SHP77 treated with DMSO at 0.1 percent for 48 hours (cell line): ENCODE data around the gene SMC1A.
"Not testable (repeated sequence)": the region's sequence is repeated elsewhere in the genome, so short reads cannot be mapped to it uniquely, and the experiment has no call there.

Source experiments
- DNase-seq: peaks from one replicate; lab custom pipeline; 2025; lab: John Stamatoyannopoulos, UW

The SMC1A gene

GRCh38 chrX:53422086-53422860, at the start of gene SMC1A:
Gene SMC1A, minus strand, starts transcription at chrX:53422654. Its CDS starts 54 bp downstream, at chrX:53422600.
- peak; percentile 98 for DNase-seq

DNA sequence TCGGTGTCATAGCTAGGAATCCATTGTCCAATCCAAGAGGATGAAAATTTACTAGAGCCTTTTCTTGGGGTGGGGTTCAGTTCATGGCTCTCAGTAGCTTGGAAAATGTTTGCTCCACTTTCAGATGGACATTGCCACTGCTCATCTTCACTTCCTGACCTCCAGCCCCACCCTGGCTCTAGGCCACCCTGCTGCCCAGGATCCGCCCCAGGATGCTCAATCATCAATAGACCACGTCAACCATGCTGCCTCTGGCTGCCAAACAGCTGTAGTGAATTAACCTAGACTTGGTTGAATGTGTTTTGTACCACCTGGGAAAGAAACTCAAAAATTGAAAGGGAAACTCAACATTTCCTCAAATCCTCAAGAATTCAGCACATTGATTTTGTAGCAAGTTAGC, 48.9 kb upstream of the SMC1A start:
- no peak for DNase-seq

- not testable (repeated sequence) for DNase-seq
These were observed 46.2 kb upstream of the SMC1A start for GRCh38 chrX:53468659-53469058.

DNA sequence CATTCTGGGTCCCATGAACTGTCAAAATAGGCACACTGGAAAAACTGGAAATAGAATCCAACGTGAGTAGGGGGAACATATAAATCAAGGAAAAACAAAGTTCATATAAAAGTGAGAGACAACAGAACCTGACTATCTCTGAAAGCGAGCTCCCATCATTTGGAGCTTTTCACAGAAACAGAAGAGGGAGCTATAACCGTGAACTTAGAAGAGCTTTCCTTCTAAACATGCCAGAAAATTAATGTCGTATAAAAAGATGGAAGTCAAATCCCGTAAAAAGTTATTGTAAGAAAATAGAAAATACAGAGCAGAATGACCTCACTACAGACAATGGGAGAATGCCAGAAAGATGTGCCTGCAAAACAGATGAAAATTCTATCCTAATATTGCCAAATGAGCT, 35.6 kb upstream of the SMC1A start:
- no peak for DNase-seq

- no peak for DNase-seq
These were observed 33.8 kb upstream of the SMC1A start for GRCh38 chrX:53456254-53456653.

- DNase-seq: no peak
These were observed 30.4 kb upstream of the SMC1A start for GRCh38 chrX:53452812-53453211.

GRCh38 chrX:53449632-53450031, 27.2 kb upstream of the SMC1A start:
- DNase-seq: no peak

DNA sequence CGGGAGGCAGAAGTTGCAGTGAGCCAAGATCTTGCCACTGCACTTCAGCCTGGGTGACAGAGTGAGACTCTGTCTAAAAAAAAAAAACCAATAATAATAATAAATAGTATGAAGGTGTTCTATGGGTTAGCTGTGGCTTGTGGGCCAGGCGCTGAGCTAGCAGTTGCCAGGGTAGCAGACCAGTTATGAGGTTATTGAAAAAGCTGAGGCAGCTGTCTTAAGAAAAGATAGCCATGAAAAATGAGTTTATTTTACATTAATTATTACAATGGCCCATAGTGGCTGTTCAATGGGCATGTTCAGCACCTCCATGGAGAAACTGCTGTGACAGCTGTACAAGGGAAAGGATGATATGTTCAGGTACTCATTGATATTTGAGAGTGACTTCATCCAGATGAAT, 25.0 kb upstream of the SMC1A start:
- no peak for DNase-seq

DNA sequence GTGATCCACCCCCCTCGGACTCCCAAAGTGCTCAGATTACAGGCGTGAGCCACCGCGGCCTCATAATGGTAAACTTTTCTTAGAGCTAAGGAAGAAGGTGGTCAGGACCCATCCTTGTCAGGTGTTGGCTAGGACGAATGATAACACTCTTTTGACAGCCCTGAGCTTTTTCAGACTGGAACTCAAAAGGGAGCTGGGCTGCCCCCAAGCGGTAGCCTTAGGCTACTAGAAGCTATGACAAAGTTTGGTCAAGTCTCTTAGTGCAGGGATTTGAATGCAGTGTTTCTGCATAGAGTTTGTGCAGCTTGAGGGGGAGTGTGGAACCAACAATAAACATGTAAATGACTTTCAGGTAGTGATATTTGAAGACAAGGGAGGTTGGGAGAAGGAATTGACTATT, 23.5 kb upstream of the SMC1A start:
- DNase-seq: peak; percentile 43

- no peak for DNase-seq
These were observed 19.8 kb upstream of the SMC1A start for GRCh38 chrX:53442322-53442631.

DNA sequence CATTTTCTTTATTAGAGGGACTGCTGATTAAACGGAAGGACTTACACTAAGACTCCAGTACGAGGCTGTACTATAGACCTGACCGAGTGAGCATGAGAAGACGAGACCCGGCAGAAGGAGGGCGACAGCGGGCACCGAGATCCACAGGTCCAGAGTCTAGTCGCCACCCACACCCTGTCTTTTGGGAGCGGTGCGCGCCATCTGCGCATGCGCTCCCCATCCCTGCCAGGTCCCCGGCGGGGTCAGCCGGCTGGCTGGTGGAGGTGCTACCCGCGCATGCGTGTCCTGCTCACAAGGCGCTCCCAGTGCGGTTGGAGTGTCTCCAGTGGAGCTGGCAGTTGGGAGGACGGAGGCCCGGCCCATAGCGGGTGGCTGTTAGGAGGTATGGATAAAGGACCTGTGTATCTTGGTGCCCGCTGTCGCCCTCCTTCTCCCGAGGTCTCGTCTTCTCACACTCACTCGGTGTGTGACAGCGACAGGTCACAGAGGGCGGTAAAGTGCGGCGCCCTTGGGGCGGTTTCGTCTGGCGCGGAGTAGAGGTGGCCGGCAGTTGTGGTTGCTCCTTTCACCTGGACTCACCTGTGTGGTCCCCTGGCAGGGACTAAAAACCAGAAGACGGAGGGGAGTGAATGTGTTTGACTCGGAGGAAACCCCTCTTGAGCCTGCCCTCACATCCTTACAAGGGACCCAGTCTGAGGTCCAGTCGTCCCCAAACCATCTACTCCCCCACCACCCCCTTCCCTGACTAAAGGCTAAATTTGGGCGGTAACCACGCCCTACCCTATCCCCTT, 19.3 kb upstream of the SMC1A start:
- peak; percentile 96 for DNase-seq

DNA sequence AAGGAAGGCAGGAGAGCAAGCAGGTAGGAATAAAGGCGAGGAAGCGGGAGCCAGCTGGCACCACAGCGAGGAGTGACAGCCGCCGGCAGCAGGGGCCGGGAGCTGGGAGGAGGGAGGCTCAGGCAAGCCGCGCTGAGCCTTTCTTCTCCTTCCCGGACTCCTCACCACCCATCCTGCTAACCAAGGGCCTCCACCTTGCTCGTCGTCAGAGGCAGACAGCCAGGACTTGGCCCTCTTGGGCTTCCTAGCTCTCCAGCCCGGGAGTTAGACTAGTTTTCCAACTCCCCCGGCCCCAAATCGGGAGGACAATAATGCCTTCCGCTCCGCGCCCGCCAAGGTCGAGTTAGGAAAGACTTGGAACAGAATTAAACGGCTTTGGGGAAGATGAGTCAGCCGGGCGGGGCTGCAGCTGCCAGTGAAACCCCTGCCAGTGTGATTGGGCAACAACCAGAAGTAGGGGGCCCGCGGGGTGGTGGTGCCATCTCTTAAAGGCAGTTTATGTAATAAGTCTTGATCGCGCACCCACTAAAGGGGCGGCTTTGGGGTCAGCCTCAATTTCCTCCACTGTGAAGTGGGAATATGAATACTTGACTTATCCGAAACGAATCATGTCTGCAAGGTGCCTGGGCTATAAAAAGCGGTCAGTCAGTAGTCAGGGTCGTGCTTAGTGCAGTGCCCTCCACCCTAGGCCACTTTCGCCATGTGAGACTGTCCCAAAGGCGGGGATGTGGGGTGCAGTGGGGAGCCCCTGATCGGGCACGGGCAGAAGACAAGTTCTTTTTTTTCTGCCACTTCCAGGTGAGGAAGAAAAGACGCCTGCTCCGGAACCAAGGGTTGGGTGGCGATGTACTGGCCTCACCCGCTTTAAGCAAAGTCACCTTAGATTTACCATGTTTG, 18.4 kb upstream of the SMC1A start:
- DNase-seq: peak; percentile 52

- peak; percentile 68 for DNase-seq
These were observed 17.6 kb upstream of the SMC1A start for GRCh38 chrX:53440101-53440500.

DNA sequence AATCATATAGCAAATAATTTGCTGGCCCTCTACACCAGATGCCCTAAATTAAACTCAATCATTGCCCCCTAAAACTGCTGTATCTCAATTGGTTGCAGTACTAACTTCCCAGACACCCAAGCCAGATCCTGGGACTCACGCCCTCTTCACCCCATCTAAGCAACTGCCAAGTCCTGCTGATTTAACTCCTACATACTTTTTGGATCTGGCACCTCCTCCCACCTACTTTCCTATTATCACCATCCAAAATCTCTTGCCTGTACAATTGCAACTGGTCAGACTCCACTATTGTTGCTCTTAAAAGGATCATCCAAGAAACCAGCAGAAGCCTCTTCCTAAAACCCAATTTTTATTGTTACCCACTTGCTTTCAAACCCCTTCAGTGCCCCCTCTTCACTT, 16.4 kb upstream of the SMC1A start:
- DNase-seq: no peak

- no peak for DNase-seq
These were observed 15.8 kb upstream of the SMC1A start for GRCh38 chrX:53438174-53438831.

DNA sequence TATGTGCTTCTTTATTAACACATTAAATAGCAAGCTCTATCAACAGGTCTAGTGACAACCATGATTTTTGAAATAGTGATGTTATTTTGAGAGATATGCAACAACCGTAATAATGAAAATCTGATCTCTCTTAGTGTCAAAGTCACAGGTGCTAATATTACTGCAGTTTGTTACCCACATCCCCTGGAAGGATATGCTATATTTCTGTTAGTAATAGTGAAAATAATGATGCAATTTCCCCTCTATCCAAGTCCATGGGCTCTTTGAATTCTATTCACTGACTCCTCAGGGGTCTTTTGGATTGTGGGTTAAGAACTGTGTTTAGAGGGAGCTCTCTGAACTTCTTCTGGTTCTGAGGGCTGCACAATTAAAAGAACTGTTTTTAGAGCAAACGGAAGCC, 14.8 kb upstream of the SMC1A start:
- DNase-seq: no peak

- peak; percentile 58 for DNase-seq
These were observed 13.5 kb upstream of the SMC1A start for GRCh38 chrX:53435997-53436396.

DNA sequence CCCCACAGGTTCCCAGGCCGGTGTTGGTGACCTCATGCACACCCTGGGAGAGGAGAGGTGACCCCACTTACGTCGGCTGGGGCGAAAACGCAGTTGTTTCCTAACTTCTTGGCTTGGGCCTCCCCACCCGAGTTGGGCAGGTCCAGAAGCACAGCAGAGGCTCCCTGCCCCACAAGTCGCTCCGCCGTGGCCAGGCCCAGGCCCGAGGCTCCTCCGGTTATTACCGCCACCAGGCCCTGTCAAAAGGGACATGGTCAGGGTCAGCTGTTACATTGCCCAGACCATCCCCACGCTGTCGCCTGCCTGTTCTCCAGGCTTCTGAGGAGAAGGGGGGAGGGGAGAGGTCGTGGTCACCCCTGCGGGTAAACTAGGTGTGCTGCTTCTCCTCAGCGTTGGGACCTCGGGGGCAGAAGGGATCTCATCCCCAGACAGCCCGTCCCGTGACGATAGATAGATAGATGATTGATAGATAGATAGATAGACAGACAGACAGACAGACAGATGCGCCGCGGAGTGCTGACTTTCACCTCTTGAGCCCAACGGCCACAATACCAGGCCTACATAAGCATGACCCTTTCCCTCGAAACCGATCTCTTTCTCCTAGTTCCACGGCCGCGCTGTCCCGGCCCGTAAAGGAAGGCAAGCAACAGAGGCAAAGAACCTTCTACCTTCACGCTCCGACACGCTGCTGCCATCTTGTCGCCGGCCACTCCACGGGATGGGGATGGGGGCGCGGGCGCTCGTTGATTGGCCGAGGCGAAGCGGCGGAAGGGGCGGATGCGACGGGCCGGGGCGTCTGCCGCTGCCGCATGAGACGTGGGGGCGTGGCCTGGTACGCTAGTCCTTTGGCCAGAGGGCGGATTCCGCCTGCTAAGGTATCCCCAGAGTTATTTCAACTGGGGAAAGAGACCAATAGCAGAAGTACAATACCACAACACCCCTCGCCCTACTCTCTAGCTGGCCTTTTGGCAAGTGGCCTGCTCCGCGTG, 11.5 kb upstream of the SMC1A start, which contains the start of gene HSD17B10:
Gene HSD17B10 (minus strand): TSS at position 720 of the 989 bp plus-strand sequence. CDS start 25 bp downstream, at position 695.
- DNase-seq: peak; percentile 94

- DNase-seq: no peak
These were observed 7.8 kb upstream of the SMC1A start for GRCh38 chrX:53430231-53430630.

DNA sequence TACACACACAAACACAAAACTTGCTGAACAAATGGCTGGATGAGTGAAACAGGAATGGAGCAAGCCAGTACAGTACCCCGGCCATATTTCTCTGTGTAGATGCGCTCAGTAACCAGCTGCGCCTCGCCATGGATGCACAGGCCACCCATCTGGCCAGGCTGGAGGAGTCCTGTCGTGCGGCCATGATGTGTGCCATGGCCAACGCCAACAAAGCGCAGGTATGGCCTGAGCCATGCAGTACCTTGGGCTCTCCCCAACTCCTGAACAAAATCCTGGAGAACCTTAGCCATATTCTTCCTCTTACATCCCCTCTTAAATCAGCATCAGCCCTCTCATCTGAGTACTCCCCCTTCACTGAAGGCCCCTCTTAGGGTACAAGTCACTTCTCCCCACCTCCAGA, 7.3 kb upstream of the SMC1A start:
- DNase-seq: no peak
